HepG2 (cell line): Measurements from ENCODE around the gene TP53I3. TPM values are rescaled to one million over a fixed set of nuclear protein-coding genes. Genes with fewer than 3 reads are reported as not detected.

Experiments
- ARID5B ChIP-seq: IDR thresholded peaks from 2 replicates; pipeline ENCODE4 v1.4.0; 2020; ENCODE audit warnings: mild to moderate bottlenecking, missing genetic modification reagents
- ASH2L ChIP-seq: fragments of 300-600, 200-600 bp; sonication (generic); IDR thresholded peaks from 2 replicates; pipeline ENCODE4 v1.7.0; 2017; ENCODE audit warnings: low read depth, mild to moderate bottlenecking, moderate library complexity, mixed read lengths, low read length; ENCODE audit not compliant: insufficient read length
- NR1H2 ChIP-seq: sonication (generic); formaldehyde crosslinking; IDR thresholded peaks from 2 replicates; pipeline ENCODE4 v1.8.1; 2022; ENCODE audit warnings: low read depth, missing genetic modification reagents, borderline replicate concordance
- NR2C2 ChIP-seq: sonication (generic); formaldehyde crosslinking; IDR thresholded peaks from 2 replicates; pipeline ENCODE4 v1.4.0; 2020; ENCODE audit warnings: missing genetic modification reagents, mild to moderate bottlenecking, moderate library complexity, borderline replicate concordance
- PLRG1 ChIP-seq: fragments of 450-650 bp; conservative IDR thresholded peaks from 2 replicates; pipeline ENCODE4 v1.6.1; 2016
- PRDM15 ChIP-seq: sonication (generic); formaldehyde crosslinking; IDR thresholded peaks from 2 replicates; pipeline ENCODE4 v1.4.0; 2020; ENCODE audit warnings: missing genetic modification reagents
- SNAPC4 ChIP-seq: sonication (generic); formaldehyde crosslinking; IDR thresholded peaks from 2 replicates; pipeline ENCODE4 v1.4.0; 2020; ENCODE audit warnings: mild to moderate bottlenecking, missing genetic modification reagents
- STAT5B ChIP-seq: sonication (generic); formaldehyde crosslinking; IDR thresholded peaks from 2 replicates; pipeline ENCODE4 v1.4.0; 2020; ENCODE audit warnings: missing genetic modification reagents
- TEAD2 ChIP-seq: sonication (generic); formaldehyde crosslinking; IDR thresholded peaks from 2 replicates; pipeline ENCODE4 v1.9.0; 2021; ENCODE audit warnings: missing genetic modification reagents
- TIGD3 ChIP-seq: sonication (generic); formaldehyde crosslinking; IDR thresholded peaks from 2 replicates; pipeline ENCODE4 v1.5.1; 2020; ENCODE audit warnings: mild to moderate bottlenecking, missing genetic modification reagents, borderline replicate concordance
- ZNF354B ChIP-seq: sonication (generic); formaldehyde crosslinking; IDR thresholded peaks from 2 replicates; pipeline ENCODE4 v1.8.0; 2022; ENCODE audit warnings: mild to moderate bottlenecking, missing genetic modification reagents
- ZNF652 ChIP-seq: IDR thresholded peaks from 2 replicates; pipeline ENCODE4 v1.6.1; 2016; ENCODE audit warnings: low read depth, borderline replicate concordance
- ZNF670 ChIP-seq: sonication (generic); formaldehyde crosslinking; IDR thresholded peaks from 2 replicates; pipeline ENCODE4 v1.8.0; 2022; ENCODE audit warnings: mild to moderate bottlenecking, missing genetic modification reagents, borderline replicate concordance
- ZSCAN21 ChIP-seq: sonication (generic); formaldehyde crosslinking; IDR thresholded peaks from 2 replicates; pipeline ENCODE4 v1.8.0; 2022; ENCODE audit warnings: mild to moderate bottlenecking, missing genetic modification reagents, moderate library complexity, borderline replicate concordance
- polyA plus RNA-seq, 8 experiments: library from polyadenylated mRNA; depleted of rRNA in 3 of 8; stranded (reverse) in 7 of 8; unstranded in 1 of 8; fragments of >200 nt; fragmentation: Illumina TruSeq in 4 of 8; extraction: Trizol in 4 of 8; gene quantifications; 2 replicates each; pipeline versions ENCODE4 v1.2.1 to v1.2.3, GENCODE V29; 2011 to 2016; ENCODE audit warnings: low read depth in 4 of 8, missing spikeins in 1 of 8, mixed read lengths in 1 of 8; ENCODE audit not compliant: insufficient read depth in 1 of 8
- total RNA-seq, 5 experiments: library from RNA; depleted of rRNA; stranded (reverse); fragments of >200 nt; fragmentation: Illumina TruSeq; extraction: Trizol; gene quantifications; 2 replicates each; pipeline ENCODE4 v1.2.3, GENCODE V29; 2016; ENCODE audit warnings: low read depth in 1 of 5

TP53I3 gene
- total and polyA plus RNA-seq, 2 of the 13 experiments (the other 11 are each of a cell fraction or from before 2014, with no cell fraction given), result 25.0 to 44.1 TPM

- no peak for TF ChIP-seq SNAPC4 (CRISPR knock-in tag)
- no peak for TF ChIP-seq TEAD2 (CRISPR knock-in tag)
- TF ChIP-seq STAT5B (CRISPR knock-in tag), result no peak
- TF ChIP-seq NR2C2, result peak; percentile 15; the same call in 1 of the 2 replicates
- TF ChIP-seq NR1H2 (CRISPR knock-in tag), result peak; percentile 93
- TF ChIP-seq ARID5B (CRISPR knock-in tag), result peak; percentile 45
- peak; percentile 96 for TF ChIP-seq ZSCAN21 (CRISPR knock-in tag)
- TF ChIP-seq PLRG1, result no peak
- no peak for TF ChIP-seq ZNF652
- TF ChIP-seq PRDM15 (CRISPR knock-in tag), result peak; percentile 34; the same call in 1 of the 2 replicates
- TF ChIP-seq TIGD3, result no peak; the same call in 1 of the 2 replicates
- peak; percentile 78; the same call in 1 of the 2 replicates for TF ChIP-seq ZNF670 (CRISPR knock-in tag)
- peak; percentile 71 for TF ChIP-seq ASH2L
- TF ChIP-seq ZNF354B (CRISPR knock-in tag), result peak; percentile 93; the same call in 1 of the 2 replicates
Observed at GRCh38 chr2:24084386-24085199, at the start of gene TP53I3 (continued).
